PFSK-1 (cell line): ENCODE results near the gene CBLL1.

Experiments used
- FOXP2 ChIP-seq: optimal IDR thresholded peaks from 2 replicates; pipeline ENCODE3; 2011; ENCODE audit warnings: borderline replicate concordance, control low read depth, inconsistent platforms; ENCODE audit not compliant: insufficient read depth; ENCODE audit errors: extremely low read length, extremely low read depth
- POLR2AphosphoS5 ChIP-seq: IDR thresholded peaks from 2 replicates; pipeline ENCODE4 v1.6.1; 2012; ENCODE audit warnings: low read depth, mild to moderate bottlenecking, control low read depth, low read length, moderate library complexity
- REST ChIP-seq, 2 experiments: IDR thresholded peaks; 2 replicates each; pipeline versions ENCODE4 v1.6.1 to v1.8.0; 2011 to 2012; ENCODE audit warnings: low read depth in 2 of 2, low read length in 2 of 2, control low read depth in 1 of 2, inconsistent platforms in 1 of 2, mild to moderate bottlenecking in 1 of 2, moderate library complexity in 1 of 2; ENCODE audit not compliant: insufficient read depth in 1 of 2
- SIN3A ChIP-seq: IDR thresholded peaks from 2 replicates; pipeline ENCODE4 v1.6.1; 2012; ENCODE audit warnings: mild to moderate bottlenecking, low read length, moderate library complexity, borderline replicate concordance; ENCODE audit not compliant: insufficient read depth
- TAF1 ChIP-seq: IDR thresholded peaks from 2 replicates; pipeline ENCODE4 v1.6.1; 2012; ENCODE audit warnings: low read length, control low read depth, borderline replicate concordance; ENCODE audit not compliant: insufficient read depth

The CBLL1 gene

GRCh38 chr7:107700570-107700969, 43.4 kb upstream of the CBLL1 start:
- no peak for TF ChIP-seq POLR2AphosphoS5
- TF ChIP-seq FOXP2 = no peak
- no peak for TF ChIP-seq TAF1
- TF ChIP-seq SIN3A = no peak
- no peak for TF ChIP-seq REST (IDR thresholded peaks at IDR 0.05; ENCODE audit: insufficient read depth in 1 of 2, low read depth in 2 of 2, low read length in 2 of 2)

GRCh38 chr7:107701191-107701590, 42.8 kb upstream of the CBLL1 start:
- TF ChIP-seq FOXP2 (no peak), SIN3A (no peak), TAF1 (no peak), REST (IDR thresholded peaks at IDR 0.05; ENCODE audit: insufficient read depth in 1 of 2, low read depth in 2 of 2, low read length in 2 of 2) (no peak), POLR2AphosphoS5 (no peak)

GRCh38 chr7:107703219-107703618, 40.7 kb upstream of the CBLL1 start:
- no peak for TF ChIP-seq TAF1
- no peak for TF ChIP-seq SIN3A
- no peak for TF ChIP-seq FOXP2
- no peak for TF ChIP-seq REST (IDR thresholded peaks at IDR 0.05; ENCODE audit: insufficient read depth in 1 of 2, low read depth in 2 of 2, low read length in 2 of 2)
- TF ChIP-seq POLR2AphosphoS5 = no peak

GRCh38 chr7:107703872-107704271, 40.1 kb upstream of the CBLL1 start:
- TF ChIP-seq POLR2AphosphoS5 (no peak), REST (IDR thresholded peaks at IDR 0.05; ENCODE audit: insufficient read depth in 1 of 2, low read depth in 2 of 2, low read length in 2 of 2) (no peak), TAF1 (no peak), FOXP2 (no peak), SIN3A (no peak)

GRCh38 chr7:107708956-107709355, 35.0 kb upstream of the CBLL1 start:
- no peak for TF ChIP-seq REST (IDR thresholded peaks at IDR 0.05; ENCODE audit: insufficient read depth in 1 of 2, low read depth in 2 of 2, low read length in 2 of 2)
- no peak for TF ChIP-seq FOXP2
- TF ChIP-seq TAF1 = no peak
- TF ChIP-seq SIN3A = no peak
- TF ChIP-seq POLR2AphosphoS5 = no peak
